ENCODE measurements around the gene ARF1. TPM values are rescaled to one million over a fixed set of nuclear protein-coding genes. Genes with fewer than 3 reads are reported as not detected.

Gene ARF1
- total RNA-seq, 1 experiment from 2014 or later, result 330 TPM

- TF ChIP-seq STAT6 (CRISPR knock-in tag; conservative IDR thresholded peaks at IDR 0.05; ENCODE audit: low read depth) (no peak), HMGA2 (CRISPR knock-in tag; IDR thresholded peaks at IDR 0.05) (no peak), PRRX2 (CRISPR knock-in tag; IDR thresholded peaks at IDR 0.05) (no peak), RORB (CRISPR knock-in tag; IDR thresholded peaks at IDR 0.05) (no peak), NFATC4 (CRISPR knock-in tag; IDR thresholded peaks at IDR 0.05) (no peak)
Measured at GRCh38 chr1:228039986-228040385, 42.5 kb upstream of the ARF1 start (continued).

- peaks cover 23% of the 10 kb centered on the region for H3K27me3 Mint-ChIP-seq (ENCODE audit: low read depth)
- H3K36me3 Mint-ChIP-seq, result no peaks in the 10 kb centered on the region
- ChIA-PET CTCF (no interaction called here), POLR2A (no interaction called here)
- ATAC-seq, result no peak
- no peak overlapping the region for H3K4me3 Mint-ChIP-seq
- peaks cover 14% of the 10 kb centered on the region; the same call in 1 of the 2 replicates for H3K4me1 Mint-ChIP-seq
- H3K27ac Mint-ChIP-seq, result no peak overlapping the region
- no peak for DNase-seq (ENCODE audit: low spot score)
- peaks cover 4% of the 10 kb centered on the region for H3K9me3 Mint-ChIP-seq
- TF ChIP-seq IRF2 (CRISPR knock-in tag; IDR thresholded peaks at IDR 0.05; ENCODE audit: borderline replicate concordance, low read depth) (no peak), USF1 (CRISPR knock-in tag; IDR thresholded peaks at IDR 0.05) (no peak), ATF3 (CRISPR knock-in tag; conservative IDR thresholded peaks at IDR 0.05) (no peak), ZNF232 (CRISPR knock-in tag; IDR thresholded peaks at IDR 0.05) (no peak), ZBTB43 (CRISPR knock-in tag; IDR thresholded peaks at IDR 0.05) (no peak), AFF4 (CRISPR knock-in tag; IDR thresholded peaks at IDR 0.05; ENCODE audit: borderline replicate concordance) (no peak), NR3C1 (CRISPR knock-in tag; conservative IDR thresholded peaks at IDR 0.05; ENCODE audit: low read depth) (no peak), NFYB (CRISPR knock-in tag; conservative IDR thresholded peaks at IDR 0.05; ENCODE audit: low read depth) (no peak), SMAD3 (CRISPR knock-in tag; IDR thresholded peaks at IDR 0.05; ENCODE audit: borderline replicate concordance) (no peak), E2F5 (CRISPR knock-in tag; IDR thresholded peaks at IDR 0.05) (no peak), SMAD4 (CRISPR knock-in tag; IDR thresholded peaks at IDR 0.05) (no peak)
Measured at GRCh38 chr1:228041316-228041715, 41.2 kb upstream of the ARF1 start.

All from WTC11 (cell line).